Measurements from ENCODE around the gene RANGRF.

- TF ChIP-seq ZFP30 (CRISPR knock-in tag; IDR thresholded peaks at IDR 0.05) (no peak), TSHZ2 (CRISPR knock-in tag; IDR thresholded peaks at IDR 0.05) (no peak), ZFP3 (CRISPR knock-in tag; IDR thresholded peaks at IDR 0.05) (no peak)
Measured at GRCh38 chr17:8244768-8245167, 43.7 kb upstream of the RANGRF start.
